Stimulated activated CD8-positive, alpha-beta memory T cell treated with anti-CD3 and anti-CD28 coated beads, Interleukin-12 subunit alpha, Interleukin-12 subunit beta, amount 100 ng/mL, for 24 hours (primary cell): ENCODE measurements around the gene TMEM192.
"Not testable (repeated sequence)": the region's sequence is repeated elsewhere in the genome, so short reads cannot be mapped to it uniquely, and the experiment has no call there.

Experiments
- DNase-seq: peaks from one replicate; pipeline ENCODE4 v3.0.0-alpha.2; 2020; ENCODE audit errors: extremely low read depth

Gene TMEM192

GRCh38 chr4:165112368-165113121 lies at the start of gene TMEM192:
Gene TMEM192, minus strand, starts transcription at chr4:165112860. Its CDS starts 87 bp downstream, at chr4:165112773.
- DNase-seq, result peak; percentile 88

GRCh38 chr4:165158762-165159161 lies 46.1 kb upstream of the TMEM192 start:
- no peak for DNase-seq

GRCh38 chr4:165156906-165157305 lies 44.2 kb upstream of the TMEM192 start:
- DNase-seq, result no peak

GRCh38 chr4:165154482-165154881 lies 41.8 kb upstream of the TMEM192 start:
- DNase-seq, result no peak

- no peak for DNase-seq
Observed at GRCh38 chr4:165152527-165152926, 39.9 kb upstream of the TMEM192 start.

- no peak for DNase-seq
Observed at GRCh38 chr4:165151734-165152133, 39.1 kb upstream of the TMEM192 start.

- DNase-seq, result no peak
Observed at GRCh38 chr4:165150545-165150944, 37.9 kb upstream of the TMEM192 start.

- DNase-seq, result no peak
Observed at GRCh38 chr4:165138843-165139242, 26.2 kb upstream of the TMEM192 start.

GRCh38 chr4:165137205-165137604 lies 24.5 kb upstream of the TMEM192 start:
- no peak for DNase-seq

- no peak for DNase-seq
Observed at GRCh38 chr4:165136529-165136928, 23.9 kb upstream of the TMEM192 start.

- DNase-seq, result no peak
Observed at GRCh38 chr4:165133150-165133549, 20.5 kb upstream of the TMEM192 start.

- DNase-seq, result peak; percentile 40
Observed at GRCh38 chr4:165131247-165131832, 18.7 kb upstream of the TMEM192 start.

GRCh38 chr4:165129924-165130323 lies 17.3 kb upstream of the TMEM192 start:
- DNase-seq, result no peak

GRCh38 chr4:165125869-165126499 lies 13.3 kb upstream of the TMEM192 start:
- not testable (repeated sequence) for DNase-seq

- DNase-seq, result no peak
Observed at GRCh38 chr4:165124488-165124887, 11.8 kb upstream of the TMEM192 start.

- DNase-seq, result no peak
Observed at GRCh38 chr4:165118256-165118909, 5.7 kb upstream of the TMEM192 start.

GRCh38 chr4:165115301-165115700 lies 2.6 kb upstream of the TMEM192 start:
- no peak for DNase-seq

- no peak for DNase-seq
Observed at GRCh38 chr4:165111906-165112367, 723 bp downstream of the TMEM192 start.

- DNase-seq, result no peak
Observed at GRCh38 chr4:165106518-165106917, 6.1 kb downstream of the TMEM192 start.

GRCh38 chr4:165101641-165102040 lies 11.0 kb downstream of the TMEM192 start:
- DNase-seq, result no peak

- DNase-seq, result no peak
Observed at GRCh38 chr4:165096776-165097175, 15.9 kb downstream of the TMEM192 start.

- no peak for DNase-seq
Observed at GRCh38 chr4:165095291-165095690, 17.4 kb downstream of the TMEM192 start.
